SK-N-SH (cell line): ENCODE measurements around the gene GTF2F2. TPM values are rescaled to one million over a fixed set of nuclear protein-coding genes. Genes with fewer than 3 reads are reported as not detected.
A peak's percentile ranks its signal among the peaks of the same experiment; 100 is the strongest.

Experiments
- CTCF ChIA-PET: fragments of 300-600, 350-600 bp; formaldehyde crosslinking; extraction: SDS; loops from one replicate; lab custom pipeline; 2021; lab: Yijun Ruan, JAX
- POLR2A ChIA-PET: fragments of 350-600 bp; sonication (Branson Sonifier 250); formaldehyde crosslinking; extraction: SDS; loops from one replicate; lab custom pipeline; 2020; ENCODE audit warnings: antibody characterized with exemption, inconsistent platforms; lab: Yijun Ruan, JAX
- DNase-seq: peaks from one replicate; pipeline ENCODE4 v3.0.0; 2012
- H2AFZ ChIP-seq: fragments of 200-600 bp; sonication (generic); 2 replicates; pipeline ENCODE4 v1.8.1; 2016; ENCODE audit warnings: antibody characterized with exemption, mild to moderate bottlenecking, low read depth
- H3F3A ChIP-seq: fragments of 200-600 bp; sonication (generic); replicated peaks from 2 replicates; pipeline ENCODE3; 2016; ENCODE audit warnings: antibody characterized with exemption, mild to moderate bottlenecking; ENCODE audit not compliant: insufficient read depth
- H3K27ac ChIP-seq, 2 experiments: fragments of 200-500 bp in 1 of 2; fragments of 200-600 bp in 1 of 2; sonication (Bioruptor generic) in 1 of 2; sonication (generic), shearing (Covaris generic) in 1 of 2; 2 replicates each; pipeline versions ENCODE4 v1.5.1 to v1.6.1; 2014 to 2016; ENCODE audit warnings: low read depth in 2 of 2, inconsistent platforms in 1 of 2, low read length in 1 of 2, mild to moderate bottlenecking in 1 of 2, mixed read lengths in 1 of 2
- H3K27me3 ChIP-seq: fragments of 200-600 bp; sonication (generic), shearing (Covaris generic); 2 replicates; pipeline ENCODE4 v1.6.1; 2016; ENCODE audit warnings: mixed run types; ENCODE audit not compliant: insufficient read depth
- H3K36me3 ChIP-seq, 2 experiments: fragments of 200-500 bp in 1 of 2; fragments of 200-600 bp in 1 of 2; sonication (Bioruptor generic) in 1 of 2; sonication (generic) in 1 of 2; replicated peaks in 1 of 2; 2 replicates each; pipeline versions ENCODE3 to v1.5.1; 2014 to 2016; ENCODE audit warnings: low read length in 1 of 2, mild to moderate bottlenecking in 1 of 2; ENCODE audit not compliant: insufficient read depth in 2 of 2, control insufficient read depth in 1 of 2
- H3K4me1 ChIP-seq, 2 experiments: fragments of 200-500 bp in 1 of 2; fragments of 200-600 bp in 1 of 2; sonication (Bioruptor generic) in 1 of 2; sonication (generic), shearing (Covaris generic) in 1 of 2; 2 replicates each; pipeline versions ENCODE4 v1.5.1 to v1.6.1; 2014 to 2016; ENCODE audit warnings: low read depth in 1 of 2, low read length in 1 of 2, mixed run types in 1 of 2; ENCODE audit not compliant: insufficient read depth in 2 of 2, control insufficient read depth in 1 of 2
- H3K4me2 ChIP-seq: fragments of 200-600 bp; sonication (generic), shearing (Covaris generic); 2 replicates; pipeline ENCODE4 v1.6.1; 2017; ENCODE audit warnings: mixed run types
- H3K4me3 ChIP-seq, 2 experiments: fragments of 200-500 bp in 1 of 2; fragments of 200-600 bp in 1 of 2; sonication (Bioruptor generic) in 1 of 2; sonication (generic), shearing (Covaris generic) in 1 of 2; 2 replicates each; pipeline versions ENCODE4 v1.5.1 to v1.8.1; 2014 to 2016; ENCODE audit warnings: low read depth in 2 of 2, inconsistent platforms in 1 of 2, low read length in 1 of 2, mild to moderate bottlenecking in 1 of 2, mixed read lengths in 1 of 2, moderate library complexity in 1 of 2
- H3K79me2 ChIP-seq: fragments of 200-600 bp; sonication (generic); 2 replicates; pipeline ENCODE4 v1.8.1; 2017; ENCODE audit warnings: mild to moderate bottlenecking; ENCODE audit not compliant: insufficient read depth
- H3K9ac ChIP-seq: fragments of 200-600 bp; sonication (generic); 2 replicates; pipeline ENCODE4 v1.6.1; 2017; ENCODE audit warnings: mixed run types
- H3K9me2 ChIP-seq: fragments of 200-600 bp; sonication (generic); 2 replicates; pipeline ENCODE4 v1.6.1; 2017; ENCODE audit warnings: mixed run types
- H3K9me3 ChIP-seq: fragments of 200-600 bp; sonication (generic); 2 replicates; pipeline ENCODE4 v1.6.1; 2017; ENCODE audit warnings: mixed run types, mild to moderate bottlenecking, moderate library complexity
- H4K20me1 ChIP-seq: fragments of 200-600 bp; sonication (generic); 2 replicates; pipeline ENCODE4 v1.6.1; 2017; ENCODE audit warnings: mild to moderate bottlenecking, mixed run types; ENCODE audit not compliant: insufficient read depth
- ELF1 ChIP-seq: IDR thresholded peaks from 2 replicates; pipeline ENCODE4 v1.4.0; 2012
- EP300 ChIP-seq, 2 experiments: IDR thresholded peaks; 2 replicates each; pipeline versions ENCODE4 v1.4.0 to v1.6.1; 2012; ENCODE audit warnings: borderline replicate concordance in 1 of 2, low read depth in 1 of 2, low read length in 1 of 2
- FOSL2 ChIP-seq: IDR thresholded peaks from 2 replicates; pipeline ENCODE4 v1.4.0; 2012; ENCODE audit warnings: low read depth, mild to moderate bottlenecking, moderate library complexity, borderline replicate concordance
- FOXJ3 ChIP-seq: sonication (generic); formaldehyde crosslinking; IDR thresholded peaks from 2 replicates; pipeline ENCODE4 v1.5.1; 2020; ENCODE audit warnings: mild to moderate bottlenecking, missing genetic modification reagents
- FOXM1 ChIP-seq: IDR thresholded peaks from 2 replicates; pipeline ENCODE4 v1.4.0; 2012; ENCODE audit warnings: low read depth, mild to moderate bottlenecking
- GABPA ChIP-seq: IDR thresholded peaks from 2 replicates; pipeline ENCODE4 v1.4.0; 2012; ENCODE audit warnings: low read depth, mild to moderate bottlenecking
- GATA2 ChIP-seq: sonication (generic); formaldehyde crosslinking; IDR thresholded peaks from 2 replicates; pipeline ENCODE4 v1.5.0; 2020; ENCODE audit warnings: mild to moderate bottlenecking, missing genetic modification reagents
- JUND ChIP-seq: IDR thresholded peaks from 2 replicates; pipeline ENCODE4 v1.4.0; 2012
- MEF2A ChIP-seq: IDR thresholded peaks from 2 replicates; pipeline ENCODE4 v1.4.0; 2012; ENCODE audit warnings: low read depth, borderline replicate concordance
- MXI1 ChIP-seq: IDR thresholded peaks from 2 replicates; pipeline ENCODE4 v1.6.1; 2012; ENCODE audit warnings: mild to moderate bottlenecking, low read depth, low read length, improper control_type of control experiment
- NRF1 ChIP-seq: IDR thresholded peaks from 2 replicates; pipeline ENCODE4 v1.6.1; 2012; ENCODE audit warnings: low read depth, mild to moderate bottlenecking, low read length
- POLR2AphosphoS5 ChIP-seq: IDR thresholded peaks from 2 replicates; pipeline ENCODE4 v1.6.1; 2012; ENCODE audit warnings: low read depth, low read length
- RAD21 ChIP-seq: IDR thresholded peaks from 2 replicates; pipeline ENCODE4 v1.6.1; 2012; ENCODE audit warnings: mild to moderate bottlenecking, low read length
- RCOR1 ChIP-seq: fragments of 150-350 bp; IDR thresholded peaks from 2 replicates; pipeline ENCODE4 v1.6.1; 2017; ENCODE audit warnings: antibody characterized with exemption, low read length
- REST ChIP-seq: IDR thresholded peaks from 2 replicates; pipeline ENCODE4 v1.6.1; 2012; ENCODE audit warnings: mild to moderate bottlenecking, low read depth, low read length, moderate library complexity
- RFX5 ChIP-seq: IDR thresholded peaks from 2 replicates; pipeline ENCODE4 v1.6.1; 2012; ENCODE audit warnings: mild to moderate bottlenecking, improper control_type of control experiment, low read length
- SIN3A ChIP-seq: IDR thresholded peaks from 2 replicates; pipeline ENCODE4 v1.6.1; 2012; ENCODE audit warnings: low read depth, mild to moderate bottlenecking, low read length, moderate library complexity, borderline replicate concordance
- SMC3 ChIP-seq: IDR thresholded peaks from 2 replicates; pipeline ENCODE4 v1.6.1; 2012; ENCODE audit warnings: low read depth, low read length, improper control_type of control experiment
- TAF1 ChIP-seq: IDR thresholded peaks from 2 replicates; pipeline ENCODE4 v1.6.1; 2012; ENCODE audit warnings: low read depth, mild to moderate bottlenecking, low read length, moderate library complexity, borderline replicate concordance
- TCF12 ChIP-seq: IDR thresholded peaks from 2 replicates; pipeline ENCODE4 v1.4.0; 2012
- TEAD4 ChIP-seq: IDR thresholded peaks from 2 replicates; pipeline ENCODE4 v1.4.0; 2012; ENCODE audit warnings: mild to moderate bottlenecking, borderline replicate concordance; ENCODE audit not compliant: insufficient read depth
- ZBTB33 ChIP-seq: IDR thresholded peaks from 2 replicates; pipeline ENCODE4 v1.4.0; 2012; ENCODE audit warnings: low read depth, borderline replicate concordance
- WGBS: methylation state at CpG from one replicate; pipeline ENCODE4 v1.1.6; 2017; ENCODE audit warnings: low lambda C conversion rate; 5-methylcytosine and 5-hydroxymethylcytosine counted together
- polyA plus RNA-seq, 3 experiments: library from polyadenylated mRNA; depleted of rRNA; stranded (reverse); fragments of >200 nt; gene quantifications; 2 replicates each; pipeline ENCODE4 v1.2.3, GENCODE V29; 2012
- TF ChIP-seq, protein P1 (sequence below): IDR thresholded peaks from 2 replicates; pipeline ENCODE4 v1.4.0; 2012; ENCODE audit warnings: low read depth, borderline replicate concordance
- TF ChIP-seq, protein P2 (sequence below): fragments of 200-600 bp; sonication (generic); IDR thresholded peaks from 2 replicates; pipeline ENCODE4 v1.6.1; 2017; ENCODE audit warnings: antibody characterized with exemption, mild to moderate bottlenecking, moderate library complexity
- TF ChIP-seq, protein P3 (sequence below): IDR thresholded peaks from 2 replicates; pipeline ENCODE4 v1.4.0; 2012; ENCODE audit warnings: low read depth

The GTF2F2 gene
- polyA plus RNA-seq (2012; rRNA removed): 24.2 and 30.3 TPM in 2 replicates
- polyA plus RNA-seq (2012; cell fraction: cytosol; rRNA removed): 33.5 and 51.5 TPM in 2 replicates
- 9.6 and 19.5 TPM in 2 replicates for polyA plus RNA-seq (2012; cell fraction: nucleus; rRNA removed)

- no peaks in the 10 kb centered on the region for H4K20me1 ChIP-seq
- H3F3A ChIP-seq: peaks cover 7% of the 10 kb centered on the region
- ChIA-PET CTCF (interaction anchor here (0.6 to 2.6 kb wide), 2 partner anchors 73 to 595 kb away, joined by 3 to 7 read pairs; no protein-coding TSS in a partner anchor), POLR2A (no interaction called here)
- peak within 1 kb of the TSS; percentile 80 for H3K9ac ChIP-seq
- peak within 1 kb of the TSS; percentile 84 to 94 for H3K4me3 ChIP-seq
- H3K9me2 ChIP-seq: no peaks in the 10 kb centered on the region
- H2AFZ ChIP-seq: peak within 1 kb of the TSS; percentile 96
- no peaks in the 10 kb centered on the region for H3K9me3 ChIP-seq
- peak; percentile 91 for DNase-seq
- peaks cover 49% of the 10 kb centered on the region for H3K79me2 ChIP-seq
- no peaks in the 10 kb centered on the region for H3K36me3 ChIP-seq
- peak within 1 kb of the TSS; percentile 95 for H3K4me2 ChIP-seq
- H3K27me3 ChIP-seq: no peaks in the 10 kb centered on the region
- 2% methylated on average over 44 of the region's 53 CpGs for WGBS
- peaks cover 0 to 6% of the 10 kb centered on the region in 2 experiments; a peak in 2 of 4 replicates for H3K4me1 ChIP-seq
- H3K27ac ChIP-seq: peak within 1 kb of the TSS; percentile 70 to 83
- TF ChIP-seq JUND (no peak), TCF12 (no peak), RAD21 (no peak; the same call in 1 of the 2 replicates), GABPA (no peak), MXI1 (peak; percentile 93), FOSL2 (no peak), ZBTB33 (no peak), FOXM1 (no peak), SIN3A (peak; percentile 79), SMC3 (no peak), ELF1 (peak; percentile 74), POLR2AphosphoS5 (peak; percentile 71; the same call in 1 of the 2 replicates), MEF2A (no peak), GATA2 (CRISPR knock-in tag) (no peak), RFX5 (no peak), REST (peak; percentile 31; the same call in 1 of the 2 replicates), RCOR1 (peak; percentile 58; the same call in 1 of the 2 replicates), EP300 (IDR thresholded peaks at IDR 0.05; ENCODE audit: borderline replicate concordance in 1 of 2, low read depth in 1 of 2, low read length in 1 of 2) (0 out of 4 replicates have a peak, but pooled peaks of 1 of the 2 experiments have one; percentile 19), FOXJ3 (CRISPR knock-in tag) (no peak), TAF1 (peak; percentile 70; the same call in 1 of the 2 replicates), NRF1 (peak; percentile 78), TEAD4 (no peak)
- TF ChIP-seq, protein P1, sequence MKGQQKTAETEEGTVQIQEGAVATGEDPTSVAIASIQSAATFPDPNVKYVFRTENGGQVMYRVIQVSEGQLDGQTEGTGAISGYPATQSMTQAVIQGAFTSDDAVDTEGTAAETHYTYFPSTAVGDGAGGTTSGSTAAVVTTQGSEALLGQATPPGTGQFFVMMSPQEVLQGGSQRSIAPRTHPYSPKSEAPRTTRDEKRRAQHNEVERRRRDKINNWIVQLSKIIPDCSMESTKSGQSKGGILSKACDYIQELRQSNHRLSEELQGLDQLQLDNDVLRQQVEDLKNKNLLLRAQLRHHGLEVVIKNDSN: no peak
- TF ChIP-seq, protein P2, sequence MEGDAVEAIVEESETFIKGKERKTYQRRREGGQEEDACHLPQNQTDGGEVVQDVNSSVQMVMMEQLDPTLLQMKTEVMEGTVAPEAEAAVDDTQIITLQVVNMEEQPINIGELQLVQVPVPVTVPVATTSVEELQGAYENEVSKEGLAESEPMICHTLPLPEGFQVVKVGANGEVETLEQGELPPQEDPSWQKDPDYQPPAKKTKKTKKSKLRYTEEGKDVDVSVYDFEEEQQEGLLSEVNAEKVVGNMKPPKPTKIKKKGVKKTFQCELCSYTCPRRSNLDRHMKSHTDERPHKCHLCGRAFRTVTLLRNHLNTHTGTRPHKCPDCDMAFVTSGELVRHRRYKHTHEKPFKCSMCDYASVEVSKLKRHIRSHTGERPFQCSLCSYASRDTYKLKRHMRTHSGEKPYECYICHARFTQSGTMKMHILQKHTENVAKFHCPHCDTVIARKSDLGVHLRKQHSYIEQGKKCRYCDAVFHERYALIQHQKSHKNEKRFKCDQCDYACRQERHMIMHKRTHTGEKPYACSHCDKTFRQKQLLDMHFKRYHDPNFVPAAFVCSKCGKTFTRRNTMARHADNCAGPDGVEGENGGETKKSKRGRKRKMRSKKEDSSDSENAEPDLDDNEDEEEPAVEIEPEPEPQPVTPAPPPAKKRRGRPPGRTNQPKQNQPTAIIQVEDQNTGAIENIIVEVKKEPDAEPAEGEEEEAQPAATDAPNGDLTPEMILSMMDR: no peak
- TF ChIP-seq, protein P3, sequence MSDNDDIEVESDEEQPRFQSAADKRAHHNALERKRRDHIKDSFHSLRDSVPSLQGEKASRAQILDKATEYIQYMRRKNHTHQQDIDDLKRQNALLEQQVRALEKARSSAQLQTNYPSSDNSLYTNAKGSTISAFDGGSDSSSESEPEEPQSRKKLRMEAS: peak; percentile 85; the same call in 1 of the 2 replicates
These were observed at the start of gene GTF2F2 for GRCh38 chr13:45119991-45120864. TSS of gene GTF2F2 (plus strand) at chr13:45120510. CDS start at chr13:45120656, 146 bp downstream.
